Mononuclear cell (primary cell): ENCODE measurements around the gene KMT2B. TPM values are rescaled to one million over a fixed set of nuclear protein-coding genes. Genes with fewer than 3 reads are reported as not detected.
"Not testable (repeated sequence)": the region's sequence is repeated elsewhere in the genome, so short reads cannot be mapped to it uniquely, and the experiment has no call there.

ENCODE experiments used
- H3K27me3 ChIP-seq: 2 replicates; pipeline ENCODE4 v1.6.0; 2011; ENCODE audit warnings: low read length, control low read depth; ENCODE audit not compliant: insufficient read depth
- H3K4me1 ChIP-seq: 2 replicates; pipeline ENCODE4 v1.5.1; 2011; ENCODE audit warnings: mild to moderate bottlenecking, low read length, control low read depth; ENCODE audit not compliant: insufficient read depth
- H3K4me3 ChIP-seq: 2 replicates; pipeline ENCODE4 v1.5.1; 2011; ENCODE audit warnings: mild to moderate bottlenecking, low read length, moderate library complexity
- H3K9me3 ChIP-seq: 2 replicates; pipeline ENCODE4 v1.5.1; 2011; ENCODE audit warnings: low read depth, mild to moderate bottlenecking, control low read depth, low read length
- total RNA-seq: library from RNA; depleted of rRNA; stranded (reverse); fragments of >200 nt; gene quantifications from one replicate; pipeline ENCODE4 v1.2.3, GENCODE V29; 2012

The KMT2B gene
- total RNA-seq, 1 donor, result 10.8 TPM

DNA sequence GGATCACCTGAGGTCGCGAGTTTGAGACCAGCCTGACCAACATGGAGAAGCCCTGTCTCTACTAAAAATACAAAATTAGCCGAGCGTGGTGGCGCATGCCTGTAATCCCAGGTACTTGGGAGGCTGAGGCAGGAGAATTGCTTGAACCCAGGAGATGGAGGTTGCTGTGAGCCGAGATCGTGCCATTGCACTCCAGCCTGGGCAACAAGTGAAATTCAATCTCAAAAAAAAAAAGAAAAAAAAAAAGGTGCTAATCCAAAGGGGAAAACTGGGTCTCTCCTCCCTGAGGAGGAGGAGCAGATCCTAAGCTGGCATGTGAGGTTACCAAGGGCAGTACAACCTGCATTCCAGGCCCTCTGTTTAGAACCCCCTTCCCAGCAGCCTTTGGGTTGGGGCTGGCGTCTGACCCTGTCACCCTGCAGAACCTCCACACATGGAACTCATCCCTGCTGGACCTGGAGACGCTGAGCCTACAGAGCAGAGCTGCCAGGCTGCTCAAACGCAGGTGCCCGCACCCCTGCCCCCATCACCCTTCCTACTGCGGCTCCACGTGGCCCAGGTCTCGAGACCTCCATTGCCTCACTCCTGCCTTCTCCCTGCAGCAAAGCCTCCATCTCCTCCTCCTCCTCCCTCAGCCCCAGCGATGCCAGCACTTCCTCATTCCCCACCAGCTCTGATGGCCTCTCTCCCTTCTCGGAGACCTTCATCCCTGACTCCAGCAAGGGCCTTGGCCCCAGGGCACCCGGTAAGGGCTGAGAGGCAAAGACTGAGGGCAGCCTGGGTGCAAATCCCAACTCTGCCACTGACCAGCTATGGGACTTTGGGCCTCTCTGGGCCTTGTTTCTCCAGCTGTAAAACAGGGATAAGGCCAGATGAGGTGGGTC, 46.9 kb downstream of the KMT2B start:
- H3K9me3 ChIP-seq, result no peaks in the 10 kb centered on the region
- H3K27me3 ChIP-seq, result no peaks in the 10 kb centered on the region
- no peak overlapping the region for H3K4me3 ChIP-seq
- H3K4me1 ChIP-seq, result no peaks in the 10 kb centered on the region

DNA sequence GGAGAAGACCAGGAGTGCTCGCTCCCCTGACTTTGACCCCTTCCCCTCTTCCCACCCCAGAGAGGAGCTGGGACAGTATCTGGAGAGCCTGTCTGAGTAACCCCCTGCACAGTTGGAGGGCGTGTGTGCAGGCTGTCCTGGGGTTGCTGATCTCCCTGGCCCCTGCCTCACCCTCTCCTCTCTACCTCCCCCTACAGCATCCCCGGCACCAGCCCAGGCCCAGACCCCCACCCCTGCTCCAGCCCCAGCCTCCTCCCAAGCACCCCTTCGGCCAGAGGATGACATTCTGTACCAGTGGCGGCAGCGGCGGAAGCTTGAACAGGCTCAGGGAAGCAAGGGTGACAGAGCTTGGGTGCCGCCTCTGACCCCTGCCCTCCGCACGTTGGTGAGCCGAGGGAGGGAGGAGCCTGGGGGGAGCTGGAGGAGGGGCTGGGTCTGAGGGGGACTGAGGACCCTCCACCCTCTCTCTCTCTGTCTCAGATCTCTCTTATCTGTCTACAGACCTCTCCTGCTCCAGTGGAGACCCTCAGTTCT, 48.8 kb downstream of the KMT2B start:
- Histone ChIP-seq H3K9me3 (no peaks in the 10 kb centered on the region), H3K4me1 (no peaks in the 10 kb centered on the region), H3K27me3 (no peaks in the 10 kb centered on the region), H3K4me3 (no peak overlapping the region)

DNA sequence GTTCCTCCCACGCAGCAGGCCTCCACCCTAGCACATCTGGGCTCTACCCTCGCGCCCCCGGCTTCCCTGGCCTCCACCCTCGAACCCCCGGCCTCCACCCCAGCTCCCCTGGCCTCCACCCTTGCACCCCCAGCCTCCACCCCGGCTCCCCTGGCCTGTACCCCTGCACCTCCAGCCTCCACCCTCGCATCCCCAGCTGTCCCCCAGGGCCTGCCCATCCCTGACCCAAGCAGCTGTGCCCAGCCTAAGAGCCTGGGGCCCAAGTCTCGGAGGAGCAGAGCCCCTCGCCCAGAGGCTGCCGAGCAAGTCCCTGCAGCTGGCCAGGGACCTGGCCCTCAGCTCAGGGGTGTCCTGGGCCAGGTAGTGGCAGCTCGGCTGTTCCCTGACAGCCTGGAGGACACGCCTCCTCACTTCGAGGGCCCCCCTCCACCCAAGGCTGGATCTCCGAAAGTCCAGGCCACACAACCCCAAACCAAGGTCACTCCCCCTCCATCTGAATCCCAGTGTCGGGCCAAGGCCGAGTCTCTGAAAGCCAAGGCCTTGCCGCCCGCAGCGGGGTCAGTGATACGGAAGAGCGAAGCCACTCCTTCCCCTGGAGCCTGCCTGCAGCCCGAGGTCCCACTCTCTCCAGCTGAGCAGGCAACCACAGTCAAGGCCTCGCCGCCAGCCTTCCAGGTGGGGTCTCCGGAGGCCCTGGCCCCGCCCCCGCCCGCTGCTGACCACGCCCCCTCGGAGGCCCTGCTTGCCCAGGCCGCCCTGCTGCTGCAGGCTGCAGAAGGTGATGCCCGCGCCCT, 49.7 kb downstream of the KMT2B start:
- H3K27me3 ChIP-seq, result no peaks in the 10 kb centered on the region
- H3K9me3 ChIP-seq, result no peaks in the 10 kb centered on the region
- H3K4me1 ChIP-seq, result no peaks in the 10 kb centered on the region
- H3K4me3 ChIP-seq, result no peak overlapping the region

DNA sequence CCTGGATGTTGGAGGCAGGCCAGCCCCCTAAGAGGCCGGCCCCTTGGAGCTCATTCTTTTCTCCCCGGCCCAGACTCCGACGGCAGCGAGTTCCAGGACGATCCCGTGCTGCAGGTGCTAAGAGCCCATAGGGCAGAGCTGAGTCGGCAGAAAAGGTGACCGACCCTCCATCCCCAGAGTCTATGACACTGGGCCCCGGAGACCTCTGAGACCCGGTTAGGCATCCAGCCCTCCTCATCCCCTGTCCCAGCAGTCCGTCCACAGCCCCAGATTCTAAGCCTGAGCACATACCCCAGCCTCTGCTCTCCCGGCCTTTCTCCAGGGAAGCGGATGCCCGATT, 50.2 kb downstream of the KMT2B start:
- Histone ChIP-seq H3K4me3 (no peak overlapping the region), H3K4me1 (no peaks in the 10 kb centered on the region), H3K9me3 (no peaks in the 10 kb centered on the region), H3K27me3 (no peaks in the 10 kb centered on the region)

DNA sequence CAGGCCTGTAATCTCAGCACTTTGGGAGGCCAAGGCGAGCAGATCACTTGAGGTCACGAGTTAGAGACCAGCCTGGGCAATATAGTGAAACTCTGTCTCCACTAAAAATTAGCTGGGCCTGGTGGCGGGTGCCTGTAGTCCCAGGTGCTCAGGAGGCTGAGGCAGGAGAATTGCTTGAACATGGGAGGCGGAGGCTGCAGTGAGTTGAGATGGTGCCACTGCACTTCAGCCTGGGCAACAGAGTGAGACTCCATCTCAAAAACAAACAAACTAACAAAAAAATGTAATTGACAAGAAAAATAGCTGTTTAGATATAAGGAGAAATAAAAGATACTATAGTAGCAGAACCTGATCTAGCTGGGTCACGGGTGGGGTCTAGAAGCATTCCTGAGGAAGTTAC, 54.6 kb downstream of the KMT2B start:
- not testable (repeated sequence) for H3K4me3 ChIP-seq, H3K9me3 ChIP-seq, H3K27me3 ChIP-seq
- H3K4me1 ChIP-seq, result peaks cover 12% of the 10 kb centered on the region

DNA sequence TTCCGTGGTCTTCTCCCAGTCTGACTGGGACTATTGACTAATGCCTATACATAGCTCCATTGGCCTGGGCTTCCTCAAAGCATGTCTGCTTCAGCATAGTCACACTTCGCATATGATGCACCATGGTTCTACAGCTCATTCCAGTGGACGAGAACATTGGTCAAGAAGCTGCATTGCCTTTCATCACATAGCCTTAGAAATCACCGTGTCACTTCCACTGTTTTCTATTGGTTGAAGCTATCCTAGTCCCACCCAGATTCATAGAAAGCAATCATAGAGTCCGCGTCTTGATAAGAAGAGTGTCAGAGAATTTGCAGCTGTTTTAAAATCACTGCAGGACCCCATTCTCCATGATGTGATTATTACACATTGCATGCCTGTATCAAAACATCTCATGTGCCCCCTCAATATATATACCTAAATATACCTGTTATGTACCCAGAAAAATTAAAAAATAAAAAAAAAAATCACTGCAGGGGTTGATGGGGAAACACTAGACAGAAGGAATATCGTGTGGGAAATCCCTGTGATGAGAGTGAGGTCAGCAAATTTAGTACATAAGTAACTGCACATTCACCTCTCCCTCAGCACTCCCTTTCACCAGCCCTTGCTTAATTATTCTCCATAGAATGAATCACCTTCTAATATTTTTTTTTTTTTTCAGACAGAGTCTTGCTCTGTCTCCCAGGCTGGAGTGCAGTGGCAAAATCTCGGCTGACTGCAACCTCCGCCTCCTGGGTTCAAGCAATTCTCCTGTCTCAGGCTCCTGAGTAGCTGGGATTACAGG, 55.4 kb downstream of the KMT2B start:
- H3K27me3 ChIP-seq, result no peaks in the 10 kb centered on the region
- no peak overlapping the region for H3K4me3 ChIP-seq
- peaks cover 12% of the 10 kb centered on the region for H3K4me1 ChIP-seq
- no peaks in the 10 kb centered on the region for H3K9me3 ChIP-seq

DNA sequence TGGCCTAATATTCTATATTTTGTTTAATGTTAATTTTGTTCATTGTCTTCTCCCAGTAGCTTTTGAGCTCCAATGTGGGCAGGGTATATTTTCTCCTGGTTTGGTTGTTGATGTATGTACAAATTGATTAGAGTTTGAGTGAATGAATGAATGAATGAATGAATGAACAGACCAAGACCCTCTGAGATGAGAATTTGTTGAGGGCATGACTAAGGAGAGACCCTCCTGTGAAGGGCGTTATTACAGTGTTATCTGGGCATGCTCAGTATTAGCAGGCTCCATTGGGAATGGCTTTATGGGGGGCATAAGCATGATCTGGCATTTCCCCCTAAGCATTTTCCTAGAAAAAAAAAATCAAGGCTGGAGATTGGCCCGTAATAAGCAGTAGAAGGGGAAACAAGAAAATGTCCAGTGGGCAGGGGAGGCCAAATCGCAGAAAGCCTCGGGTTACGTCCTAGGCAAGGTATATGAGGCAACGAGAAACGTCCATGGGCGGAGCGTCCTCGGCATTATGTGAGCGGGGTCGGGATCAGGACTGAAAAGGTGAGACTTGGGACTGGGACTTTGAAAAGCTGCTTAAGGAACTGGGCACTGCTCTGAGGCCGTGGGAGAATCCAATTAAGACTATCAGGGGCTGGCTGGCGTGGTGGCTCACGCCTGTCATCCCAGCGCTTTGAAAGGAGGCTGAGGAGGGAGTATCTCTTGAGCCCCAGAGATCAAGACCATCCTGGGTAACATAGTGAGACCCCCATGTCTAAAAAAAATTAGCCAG, 56.7 kb downstream of the KMT2B start:
- H3K9me3 ChIP-seq, result no peaks in the 10 kb centered on the region
- peak overlapping the region; percentile 52 for H3K4me3 ChIP-seq
- peaks cover 12% of the 10 kb centered on the region for H3K4me1 ChIP-seq
- no peaks in the 10 kb centered on the region for H3K27me3 ChIP-seq

DNA sequence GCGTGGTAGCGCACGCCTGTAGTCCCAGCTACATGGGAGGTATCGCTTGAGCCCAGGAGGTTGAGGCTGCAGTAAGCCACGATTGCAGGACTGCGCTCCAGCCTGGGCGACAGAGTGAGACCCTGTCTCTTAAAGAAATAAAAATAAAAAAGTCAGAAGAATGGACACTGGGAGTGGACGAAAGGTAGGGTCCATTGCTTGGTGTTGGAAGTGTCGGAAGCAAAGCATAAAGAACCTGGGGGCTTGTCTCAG, 57.2 kb downstream of the KMT2B start:
- no peaks in the 10 kb centered on the region for H3K27me3 ChIP-seq
- peak overlapping the region; percentile 52 for H3K4me3 ChIP-seq
- H3K4me1 ChIP-seq, result peaks cover 12% of the 10 kb centered on the region
- H3K9me3 ChIP-seq, result no peaks in the 10 kb centered on the region

DNA sequence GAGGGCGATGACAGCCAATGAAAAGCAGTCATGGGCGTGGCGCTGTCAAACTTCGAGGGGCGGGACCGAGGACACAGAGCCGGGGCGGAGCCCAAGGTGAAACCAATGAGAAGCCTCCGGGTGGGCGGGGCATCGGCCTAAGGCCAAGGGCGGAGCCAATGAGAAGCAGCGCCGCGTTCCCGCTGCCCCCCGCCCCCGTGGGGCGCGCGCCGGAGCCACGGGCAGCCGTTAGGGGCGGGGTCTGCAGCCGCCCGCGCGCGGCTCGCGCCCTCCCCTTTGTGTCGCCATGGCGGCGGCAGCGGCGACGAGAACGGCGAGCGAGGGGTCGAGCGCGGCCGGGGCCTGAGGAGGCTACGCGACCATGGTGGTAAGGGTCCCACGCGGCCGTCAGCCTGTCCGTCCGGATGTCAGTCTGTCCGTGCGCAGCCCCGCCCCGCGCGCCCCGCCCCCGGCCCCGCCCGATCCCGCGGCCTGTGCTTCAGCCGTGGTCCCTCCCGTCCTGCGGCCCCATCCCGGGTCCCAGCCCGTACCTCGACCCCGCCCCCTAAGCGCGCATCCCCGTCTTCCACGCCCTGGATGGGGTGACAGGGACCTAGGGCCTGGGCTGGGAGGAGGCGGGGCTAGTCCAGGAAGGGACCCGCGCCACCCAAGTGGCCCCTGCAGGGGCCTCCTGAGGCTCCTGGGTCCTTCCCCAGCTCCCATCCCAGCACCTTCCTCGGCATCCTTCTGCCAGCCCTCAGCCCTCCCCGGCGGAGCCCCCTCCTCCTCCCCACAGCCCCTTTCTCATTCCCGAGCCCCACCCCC, 57.7 kb downstream of the KMT2B start, which contains the start of gene ARHGAP33:
Gene ARHGAP33, plus strand, starts transcription at position 267 of the 804 bp plus-strand sequence. Its CDS starts 95 bp downstream, at position 362.
- Histone ChIP-seq H3K4me1 (peaks cover 12% of the 10 kb centered on the region), H3K27me3 (no peaks in the 10 kb centered on the region), H3K9me3 (no peaks in the 10 kb centered on the region), H3K4me3 (peak within 1 kb of the TSS; percentile 52)

DNA sequence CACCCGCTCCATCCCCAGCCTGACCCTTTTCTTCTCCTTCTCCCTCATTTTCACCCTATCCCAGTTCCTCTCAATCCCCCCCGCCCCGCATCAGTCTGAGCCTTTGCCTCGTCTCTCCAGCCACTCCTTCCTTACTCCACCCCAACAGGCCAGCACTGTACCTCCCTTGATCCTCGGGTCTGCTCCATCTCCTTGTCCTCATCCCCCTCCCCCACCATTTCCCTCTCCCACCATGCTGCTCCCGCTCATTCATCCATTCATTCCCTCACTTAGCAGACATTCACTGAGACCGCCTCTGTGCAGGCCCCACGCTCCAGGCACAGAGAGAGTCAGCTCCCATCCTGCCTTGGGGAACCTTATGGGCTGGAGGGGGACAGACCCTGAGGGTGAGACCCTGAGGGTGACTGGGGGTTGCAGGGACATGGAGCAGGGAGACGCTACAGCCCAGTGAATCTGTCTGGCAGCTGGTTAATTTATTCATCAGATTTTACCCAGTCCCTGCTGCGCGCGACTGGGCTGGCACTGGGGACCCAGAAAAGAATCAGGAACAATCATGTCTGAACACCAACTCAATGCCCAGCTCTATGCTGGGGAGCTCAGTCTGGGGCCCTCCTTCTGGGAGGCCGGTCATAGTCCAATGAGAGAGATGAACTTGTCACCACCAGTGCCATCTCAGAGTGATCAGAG, 58.4 kb downstream of the KMT2B start:
- Histone ChIP-seq H3K4me1 (peaks cover 12% of the 10 kb centered on the region), H3K9me3 (no peaks in the 10 kb centered on the region), H3K27me3 (no peaks in the 10 kb centered on the region), H3K4me3 (no peak overlapping the region)

DNA sequence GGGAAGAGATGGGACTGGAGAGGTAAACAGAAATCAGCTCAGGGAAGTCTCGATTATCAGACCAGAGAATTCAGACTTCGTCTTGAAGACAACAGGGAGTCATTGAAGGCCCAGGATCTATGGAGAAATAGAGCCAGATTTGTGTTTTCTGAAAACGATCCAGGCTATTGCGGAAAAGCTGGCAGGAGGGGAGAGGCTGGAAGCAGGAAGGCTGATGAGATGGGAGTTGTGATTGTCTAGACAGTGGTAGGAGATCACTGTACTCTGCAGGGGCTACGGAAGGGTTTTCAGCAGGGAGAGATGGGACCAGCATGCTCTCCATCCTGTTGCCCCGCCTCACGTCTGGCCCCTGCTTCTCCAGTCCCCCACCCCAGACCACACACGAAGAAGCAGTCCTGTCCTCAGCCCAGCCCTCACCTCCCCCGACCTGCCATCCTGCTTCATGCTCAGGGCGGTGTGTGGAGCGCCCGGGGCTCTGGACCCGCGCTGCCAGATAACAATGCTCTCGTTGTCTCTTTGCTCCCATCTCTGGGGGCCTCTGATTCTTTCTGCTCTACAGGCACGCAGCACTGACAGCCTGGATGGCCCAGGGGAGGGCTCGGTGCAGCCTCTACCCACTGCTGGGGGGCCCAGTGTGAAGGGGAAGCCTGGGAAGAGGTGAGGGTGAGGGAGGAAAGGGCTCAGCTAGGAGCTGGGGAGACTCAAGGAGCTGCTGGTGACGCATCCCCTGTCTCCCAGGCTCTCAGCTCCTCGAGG, 59.5 kb downstream of the KMT2B start:
- Histone ChIP-seq H3K4me3 (no peak overlapping the region), H3K27me3 (no peaks in the 10 kb centered on the region)

DNA sequence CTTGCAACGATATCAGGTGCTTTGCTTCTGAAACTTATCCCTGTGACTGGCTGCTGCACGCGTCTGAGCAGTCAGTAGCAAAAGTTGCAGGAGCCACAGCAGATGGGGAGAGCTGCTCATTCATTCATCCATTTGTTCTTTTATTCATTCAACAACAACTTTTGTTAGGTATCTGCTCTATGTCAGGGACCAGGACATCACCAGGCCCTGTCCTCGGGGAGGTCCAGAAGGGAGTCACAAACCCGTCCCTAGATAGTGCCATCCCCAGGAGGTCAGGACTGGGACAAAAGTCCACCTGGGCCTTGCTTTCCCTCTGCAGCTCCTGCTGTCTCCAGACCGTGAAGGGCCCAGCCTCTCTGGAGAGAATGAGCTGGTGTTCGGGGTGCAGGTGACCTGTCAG, 60.2 kb downstream of the KMT2B start:
- H3K4me3 ChIP-seq, result no peak overlapping the region
- no peaks in the 10 kb centered on the region for H3K27me3 ChIP-seq
- H3K9me3 ChIP-seq, result no peaks in the 10 kb centered on the region
- H3K4me1 ChIP-seq, result peaks cover 12% of the 10 kb centered on the region

More for the DNA sequence above, 59.5 kb downstream of the KMT2B start:
- Histone ChIP-seq H3K9me3 (no peaks in the 10 kb centered on the region), H3K4me1 (peaks cover 12% of the 10 kb centered on the region)

DNA sequence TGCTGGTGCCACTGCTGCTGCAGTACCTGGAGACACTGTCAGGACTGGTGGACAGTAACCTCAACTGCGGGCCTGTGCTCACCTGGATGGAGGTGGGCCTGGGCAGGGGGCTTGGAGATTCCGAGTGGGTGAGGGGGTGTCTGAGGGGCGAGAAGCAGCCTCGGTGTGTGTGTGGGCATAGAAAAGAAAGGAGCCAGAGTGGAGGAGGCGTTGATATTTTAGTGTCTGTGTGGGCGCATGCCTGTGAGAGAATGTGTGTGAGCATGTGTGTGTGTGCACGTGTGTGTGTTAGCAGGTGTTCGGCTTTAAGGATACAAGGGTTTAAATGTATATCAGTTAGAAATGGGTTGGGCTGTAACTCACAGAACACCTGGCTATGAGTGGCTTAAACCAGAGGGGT, 61.2 kb downstream of the KMT2B start:
- Histone ChIP-seq H3K9me3 (no peaks in the 10 kb centered on the region), H3K4me3 (no peak overlapping the region), H3K4me1 (peaks cover 12% of the 10 kb centered on the region), H3K27me3 (no peaks in the 10 kb centered on the region)
